HepG2 (cell line): ENCODE data around the gene COASY. TPM values are rescaled to one million over a fixed set of nuclear protein-coding genes. Genes with fewer than 3 reads are reported as not detected.
A peak's percentile ranks its signal among the peaks of the same experiment; 100 is the strongest.

ENCODE experiments used
- FOXC1 ChIP-seq: sonication (generic); formaldehyde crosslinking; IDR thresholded peaks from 2 replicates; pipeline ENCODE4 v1.8.0; 2022; ENCODE audit warnings: mild to moderate bottlenecking, missing genetic modification reagents, borderline replicate concordance
- RARG ChIP-seq: sonication (generic); formaldehyde crosslinking; IDR thresholded peaks from 2 replicates; pipeline ENCODE4 v1.4.0; 2020; ENCODE audit warnings: low read depth, mild to moderate bottlenecking, missing genetic modification reagents
- RBAK ChIP-seq: sonication (generic); formaldehyde crosslinking; IDR thresholded peaks from 2 replicates; pipeline ENCODE4 v1.5.1; 2020; ENCODE audit warnings: mild to moderate bottlenecking, missing genetic modification reagents
- ZBTB7B ChIP-seq: sonication (generic); formaldehyde crosslinking; IDR thresholded peaks from 2 replicates; pipeline ENCODE4 v1.4.0; 2020; ENCODE audit warnings: missing genetic modification reagents
- ZFYVE20 ChIP-seq: sonication (generic); formaldehyde crosslinking; IDR thresholded peaks from 2 replicates; pipeline ENCODE4 v1.8.0; 2023; ENCODE audit warnings: low read depth, mild to moderate bottlenecking, moderate library complexity, missing genetic modification reagents, borderline replicate concordance
- ZNF329 ChIP-seq: sonication (generic); formaldehyde crosslinking; IDR thresholded peaks from 2 replicates; pipeline ENCODE4 v1.9.0; 2021; ENCODE audit warnings: low read depth, mild to moderate bottlenecking, missing genetic modification reagents
- ZNF670 ChIP-seq: sonication (generic); formaldehyde crosslinking; IDR thresholded peaks from 2 replicates; pipeline ENCODE4 v1.8.0; 2022; ENCODE audit warnings: mild to moderate bottlenecking, missing genetic modification reagents, borderline replicate concordance
- ZNF737 ChIP-seq: sonication (generic); formaldehyde crosslinking; IDR thresholded peaks from 2 replicates; pipeline ENCODE4 v1.5.0; 2020; ENCODE audit warnings: missing genetic modification reagents, mild to moderate bottlenecking, borderline replicate concordance
- polyA plus RNA-seq, 8 experiments: library from polyadenylated mRNA; depleted of rRNA in 3 of 8; stranded (reverse) in 7 of 8; unstranded in 1 of 8; fragments of >200 nt; fragmentation: Illumina TruSeq in 4 of 8; extraction: Trizol in 4 of 8; gene quantifications; 2 replicates each; pipeline versions ENCODE4 v1.2.1 to v1.2.3, GENCODE V29; 2011 to 2016; ENCODE audit warnings: low read depth in 4 of 8, missing spikeins in 1 of 8, mixed read lengths in 1 of 8; ENCODE audit not compliant: insufficient read depth in 1 of 8
- total RNA-seq, 5 experiments: library from RNA; depleted of rRNA; stranded (reverse); fragments of >200 nt; fragmentation: Illumina TruSeq; extraction: Trizol; gene quantifications; 2 replicates each; pipeline ENCODE4 v1.2.3, GENCODE V29; 2016; ENCODE audit warnings: low read depth in 1 of 5
- TF ChIP-seq, protein P1 (sequence below): sonication (generic); formaldehyde crosslinking; IDR thresholded peaks from 2 replicates; pipeline ENCODE4 v1.4.0; 2020; ENCODE audit warnings: missing genetic modification reagents, mild to moderate bottlenecking, borderline replicate concordance

Gene COASY
- total and polyA plus RNA-seq, 2 of the 13 experiments (the other 11 are each of a cell fraction or from before 2014, with no cell fraction given): 90.7 to 125 TPM

GRCh38 chr17:42566215-42566882 lies 4.4 kb downstream of the COASY start (continued):
- TF ChIP-seq, protein P1, sequence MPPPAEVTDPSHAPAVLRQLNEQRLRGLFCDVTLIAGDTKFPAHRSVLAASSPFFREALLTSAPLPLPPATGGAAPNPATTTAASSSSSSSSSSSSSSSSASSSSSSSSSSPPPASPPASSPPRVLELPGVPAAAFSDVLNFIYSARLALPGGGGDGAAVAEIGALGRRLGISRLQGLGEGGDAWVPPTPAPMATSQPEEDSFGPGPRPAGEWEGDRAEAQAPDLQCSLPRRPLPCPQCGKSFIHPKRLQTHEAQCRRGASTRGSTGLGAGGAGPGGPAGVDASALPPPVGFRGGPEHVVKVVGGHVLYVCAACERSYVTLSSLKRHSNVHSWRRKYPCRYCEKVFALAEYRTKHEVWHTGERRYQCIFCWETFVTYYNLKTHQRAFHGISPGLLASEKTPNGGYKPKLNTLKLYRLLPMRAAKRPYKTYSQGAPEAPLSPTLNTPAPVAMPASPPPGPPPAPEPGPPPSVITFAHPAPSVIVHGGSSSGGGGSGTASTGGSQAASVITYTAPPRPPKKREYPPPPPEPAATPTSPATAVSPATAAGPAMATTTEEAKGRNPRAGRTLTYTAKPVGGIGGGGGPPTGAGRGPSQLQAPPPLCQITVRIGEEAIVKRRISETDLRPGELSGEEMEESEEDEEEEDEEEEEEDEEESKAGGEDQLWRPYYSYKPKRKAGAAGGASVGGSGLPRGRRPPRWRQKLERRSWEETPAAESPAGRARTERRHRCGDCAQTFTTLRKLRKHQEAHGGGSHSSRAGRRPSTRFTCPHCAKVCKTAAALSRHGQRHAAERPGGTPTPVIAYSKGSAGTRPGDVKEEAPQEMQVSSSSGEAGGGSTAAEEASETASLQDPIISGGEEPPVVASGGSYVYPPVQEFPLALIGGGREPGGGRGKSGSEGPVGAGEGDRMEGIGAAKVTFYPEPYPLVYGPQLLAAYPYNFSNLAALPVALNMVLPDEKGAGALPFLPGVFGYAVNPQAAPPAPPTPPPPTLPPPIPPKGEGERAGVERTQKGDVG (CRISPR knock-in tag): peak; percentile 94
- no peak for TF ChIP-seq RARG (CRISPR knock-in tag)
- peak; percentile 15; the same call in 1 of the 2 replicates for TF ChIP-seq ZNF670 (CRISPR knock-in tag)
- TF ChIP-seq ZNF329: 0 out of 2 replicates have a peak, but pooled peaks have one; percentile 59
- 0 out of 2 replicates have a peak, but pooled peaks have one; percentile 40 for TF ChIP-seq ZNF737 (CRISPR knock-in tag)
- TF ChIP-seq FOXC1: no peak
- TF ChIP-seq ZFYVE20: 0 out of 2 replicates have a peak, but pooled peaks have one; percentile 16
- TF ChIP-seq ZBTB7B (CRISPR knock-in tag): no peak
- TF ChIP-seq RBAK (CRISPR knock-in tag): peak; percentile 45; the same call in 1 of the 2 replicates
